Hepatocyte (in vitro differentiated cells): ENCODE data around the gene CCDC91.

Experiments used
- EZH2 ChIP-seq: fragments of 200-600 bp; sonication (generic); IDR thresholded peaks from 2 replicates; pipeline ENCODE4 v1.6.1; 2016; ENCODE audit warnings: antibody characterized with exemption, mild to moderate bottlenecking, borderline replicate concordance
- EZH2phosphoT487 ChIP-seq: fragments of 200-600 bp; sonication (generic); IDR thresholded peaks from one replicate; pipeline ENCODE4 v1.6.1; 2018; ENCODE audit warnings: antibody characterized with exemption, mild to moderate bottlenecking, low read depth, moderate library complexity; ENCODE audit not compliant: unreplicated experiment, severe bottlenecking
- TF ChIP-seq, protein P1 (sequence below): fragments of 200-600 bp; sonication (generic); IDR thresholded peaks from 2 replicates; pipeline ENCODE4 v1.5.1; 2016; ENCODE audit warnings: antibody characterized with exemption, mild to moderate bottlenecking; ENCODE audit not compliant: poor library complexity

DNA sequence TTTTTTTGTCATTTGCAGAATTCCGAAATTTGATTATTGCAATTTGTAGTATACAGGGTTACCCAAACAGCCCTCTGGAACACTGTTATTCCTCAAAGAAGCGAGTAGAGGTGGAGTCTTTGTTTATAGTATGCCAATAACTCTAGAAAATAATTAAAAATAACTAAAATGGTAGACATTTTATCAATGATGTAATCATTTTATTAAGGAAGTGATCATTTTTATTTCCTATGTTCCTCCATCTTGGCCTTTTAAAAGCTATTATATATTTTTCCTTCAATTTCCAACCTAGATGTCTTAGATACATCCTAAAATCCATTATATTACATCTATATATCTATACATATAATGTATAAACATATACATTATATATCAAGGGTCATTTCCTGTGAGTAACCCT lies 106.0 kb downstream of the CCDC91 start:
- TF ChIP-seq, protein P1, sequence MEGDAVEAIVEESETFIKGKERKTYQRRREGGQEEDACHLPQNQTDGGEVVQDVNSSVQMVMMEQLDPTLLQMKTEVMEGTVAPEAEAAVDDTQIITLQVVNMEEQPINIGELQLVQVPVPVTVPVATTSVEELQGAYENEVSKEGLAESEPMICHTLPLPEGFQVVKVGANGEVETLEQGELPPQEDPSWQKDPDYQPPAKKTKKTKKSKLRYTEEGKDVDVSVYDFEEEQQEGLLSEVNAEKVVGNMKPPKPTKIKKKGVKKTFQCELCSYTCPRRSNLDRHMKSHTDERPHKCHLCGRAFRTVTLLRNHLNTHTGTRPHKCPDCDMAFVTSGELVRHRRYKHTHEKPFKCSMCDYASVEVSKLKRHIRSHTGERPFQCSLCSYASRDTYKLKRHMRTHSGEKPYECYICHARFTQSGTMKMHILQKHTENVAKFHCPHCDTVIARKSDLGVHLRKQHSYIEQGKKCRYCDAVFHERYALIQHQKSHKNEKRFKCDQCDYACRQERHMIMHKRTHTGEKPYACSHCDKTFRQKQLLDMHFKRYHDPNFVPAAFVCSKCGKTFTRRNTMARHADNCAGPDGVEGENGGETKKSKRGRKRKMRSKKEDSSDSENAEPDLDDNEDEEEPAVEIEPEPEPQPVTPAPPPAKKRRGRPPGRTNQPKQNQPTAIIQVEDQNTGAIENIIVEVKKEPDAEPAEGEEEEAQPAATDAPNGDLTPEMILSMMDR: no peak
- TF ChIP-seq EZH2phosphoT487: no peak
- TF ChIP-seq EZH2: no peak
